H1 (cell line): ENCODE measurements around the gene TRIM47. TPM values are rescaled to one million over a fixed set of nuclear protein-coding genes. Genes with fewer than 3 reads are reported as not detected.

ENCODE experiments used
- CTCF ChIA-PET: fragments of 300-600 bp; sonication (Branson Sonifier 250); formaldehyde crosslinking; loops from one replicate; lab custom pipeline; 2021; ENCODE audit not compliant: partially characterized antibody; lab: Charles Lee
- POLR2A ChIA-PET: fragments of 300-600 bp; sonication (Branson Sonifier 250); formaldehyde crosslinking; loops from one replicate; lab custom pipeline; 2021; ENCODE audit warnings: inconsistent platforms; ENCODE audit not compliant: partially characterized antibody; lab: Charles Lee
- DNase-seq, 2 experiments: peaks; one replicate each; pipeline versions ENCODE4 v3.0.0 to v3.0.0-alpha.2; 2010 to 2022; ENCODE audit warnings: low spot score in 2 of 2, low read depth in 1 of 2, mixed read lengths in 1 of 2
- FAIRE-seq: peaks from 2 replicates; lab custom pipeline; 2011; peaks lifted over from hg19 to GRCh38; lab: Jason Lieb, UNC
- H2AFZ ChIP-seq: 2 replicates; pipeline ENCODE4 v1.8.1; 2012; ENCODE audit warnings: low read length, inconsistent platforms
- H2AK5ac ChIP-seq: 2 replicates; pipeline ENCODE4 v1.6.1; 2013; ENCODE audit warnings: low read depth, low read length
- H2BK120ac ChIP-seq: replicated peaks from 2 replicates; pipeline ENCODE3; 2013; ENCODE audit warnings: low read depth, low read length, inconsistent platforms
- H2BK12ac ChIP-seq: 2 replicates; pipeline ENCODE4 v1.6.1; 2013; ENCODE audit warnings: low read depth, low read length
- H2BK15ac ChIP-seq: 2 replicates; pipeline ENCODE4 v1.6.1; 2013; ENCODE audit warnings: low read length
- H2BK20ac ChIP-seq: 2 replicates; pipeline ENCODE4 v1.6.1; 2013; ENCODE audit warnings: low read length
- H2BK5ac ChIP-seq: 2 replicates; pipeline ENCODE4 v1.6.1; 2013; ENCODE audit warnings: low read depth, low read length
- H3K14ac ChIP-seq: 2 replicates; pipeline ENCODE4 v1.6.1; 2013; ENCODE audit warnings: inconsistent platforms; ENCODE audit not compliant: insufficient read length
- H3K18ac ChIP-seq: 2 replicates; pipeline ENCODE4 v1.6.1; 2013; ENCODE audit warnings: low read length; ENCODE audit errors: extremely low read depth
- H3K23ac ChIP-seq: 2 replicates; pipeline ENCODE4 v1.6.1; 2013; ENCODE audit warnings: inconsistent platforms; ENCODE audit not compliant: insufficient read length
- H3K23me2 ChIP-seq: 2 replicates; pipeline ENCODE4 v1.6.1; 2013; ENCODE audit warnings: low read depth, low read length
- H3K27ac ChIP-seq: 2 replicates; pipeline ENCODE4 v1.6.1; 2011; ENCODE audit warnings: low read depth, low read length, inconsistent platforms
- H3K27me3 ChIP-seq, 4 experiments: replicated peaks in 1 of 4; 1 replicate in 1 of 4; 2 replicates in 3 of 4; pipeline versions ENCODE4 v1.6.1 to v1.8.1; 2011 to 2013; ENCODE audit warnings: low read length in 3 of 4, mild to moderate bottlenecking in 3 of 4, inconsistent platforms in 2 of 4, mixed read lengths in 2 of 4, moderate library complexity in 1 of 4; ENCODE audit not compliant: control insufficient read depth in 3 of 4, insufficient read depth in 3 of 4; ENCODE audit errors: extremely low read depth in 1 of 4
- H3K36me3 ChIP-seq, 4 experiments: 2 replicates each; pipeline versions ENCODE4 v1.6.1 to v1.8.1; 2011 to 2013; ENCODE audit warnings: mild to moderate bottlenecking in 4 of 4, low read length in 3 of 4, moderate library complexity in 2 of 4, control low read depth in 1 of 4, inconsistent platforms in 1 of 4; ENCODE audit not compliant: insufficient read depth in 4 of 4, control insufficient read depth in 2 of 4
- H3K4ac ChIP-seq: replicated peaks from 2 replicates; pipeline ENCODE3; 2013; ENCODE audit warnings: low read length, low read depth, mixed read lengths, inconsistent platforms; ENCODE audit not compliant: insufficient read length
- H3K4me1 ChIP-seq, 4 experiments: replicated peaks in 1 of 4; 1 replicate in 1 of 4; 2 replicates in 3 of 4; pipeline versions ENCODE4 v1.6.1 to v1.8.1; 2011 to 2013; ENCODE audit warnings: low read length in 3 of 4, inconsistent platforms in 2 of 4, mixed read lengths in 1 of 4; ENCODE audit not compliant: insufficient read depth in 4 of 4, control insufficient read depth in 3 of 4
- H3K4me2 ChIP-seq, 2 experiments: 2 replicates each; pipeline versions ENCODE4 v1.6.1 to v1.8.1; 2011 to 2013; ENCODE audit warnings: low read depth in 2 of 2, low read length in 2 of 2, control low read depth in 1 of 2, inconsistent platforms in 1 of 2, mild to moderate bottlenecking in 1 of 2; ENCODE audit not compliant: insufficient read depth in 1 of 2
- H3K4me3 ChIP-seq, 4 experiments: fragments of 200-600, 300-600 bp in 1 of 4; sonication (generic), shearing (Covaris generic), sonication (Bioruptor Twin) in 1 of 4; 2 replicates each; pipeline versions ENCODE4 v1.5.1 to v1.8.1; 2011 to 2016; ENCODE audit warnings: low read length in 4 of 4, low read depth in 3 of 4, control low read depth in 2 of 4, inconsistent platforms in 2 of 4, mild to moderate bottlenecking in 2 of 4, mixed read lengths in 1 of 4, moderate library complexity in 1 of 4; ENCODE audit not compliant: insufficient read depth in 2 of 4; ENCODE audit errors: extremely low read depth in 1 of 4
- H3K56ac ChIP-seq: replicated peaks from 2 replicates; pipeline ENCODE3; 2013; ENCODE audit warnings: low read depth, mild to moderate bottlenecking, mixed read lengths, low read length, inconsistent platforms; ENCODE audit not compliant: insufficient read length
- H3K79me1 ChIP-seq: 2 replicates; pipeline ENCODE4 v1.6.1; 2013; ENCODE audit warnings: low read depth, low read length, control low read depth
- H3K79me2 ChIP-seq, 2 experiments: 2 replicates each; pipeline versions ENCODE4 v1.6.1 to v1.8.1; 2012 to 2013; ENCODE audit warnings: low read length in 2 of 2, mild to moderate bottlenecking in 2 of 2, inconsistent platforms in 1 of 2; ENCODE audit not compliant: insufficient read depth in 2 of 2, control insufficient read depth in 1 of 2
- H3K9ac ChIP-seq, 4 experiments: replicated peaks in 1 of 4; 1 replicate in 1 of 4; 2 replicates in 3 of 4; pipeline versions ENCODE4 v1.6.1 to v1.8.1; 2011 to 2013; ENCODE audit warnings: low read depth in 3 of 4, low read length in 3 of 4, control low read depth in 2 of 4, mild to moderate bottlenecking in 2 of 4, moderate library complexity in 2 of 4, inconsistent platforms in 1 of 4; ENCODE audit errors: extremely low read depth in 1 of 4
- H3K9me3 ChIP-seq, 2 experiments: 2 replicates each; pipeline versions ENCODE4 v1.6.1 to v1.8.1; 2012 to 2013; ENCODE audit warnings: mild to moderate bottlenecking in 2 of 2, moderate library complexity in 2 of 2, control low read depth in 1 of 2, inconsistent platforms in 1 of 2, low read depth in 1 of 2, low read length in 1 of 2, mixed read lengths in 1 of 2; ENCODE audit not compliant: insufficient read depth in 2 of 2
- H4K20me1 ChIP-seq, 2 experiments: replicated peaks in 1 of 2; 2 replicates each; pipeline versions ENCODE3 to v1.8.1; 2011 to 2013; ENCODE audit warnings: inconsistent platforms in 2 of 2, low read length in 2 of 2, mild to moderate bottlenecking in 1 of 2; ENCODE audit not compliant: insufficient read depth in 2 of 2, control insufficient read depth in 1 of 2
- H4K5ac ChIP-seq: 2 replicates; pipeline ENCODE4 v1.6.1; 2013; ENCODE audit warnings: low read length, low read depth, mixed read lengths, inconsistent platforms; ENCODE audit not compliant: insufficient read length
- H4K8ac ChIP-seq: 2 replicates; pipeline ENCODE4 v1.8.0; 2013; ENCODE audit warnings: mild to moderate bottlenecking, moderate library complexity, low read length, inconsistent platforms; ENCODE audit not compliant: insufficient read depth; ENCODE audit errors: extremely low read depth
- H4K91ac ChIP-seq: replicated peaks from 2 replicates; pipeline ENCODE3; 2013; ENCODE audit warnings: low read length, mixed read lengths, inconsistent platforms; ENCODE audit not compliant: insufficient read length
- CBX5 ChIP-seq: fragments of 300-800, 300-1000 bp; sonication (generic); IDR thresholded peaks from 2 replicates; pipeline ENCODE4 v1.7.1; 2016; ENCODE audit warnings: antibody characterized with exemption, low read length, low read depth
- CBX8 ChIP-seq: fragments of 300-800, 300-1000 bp; sonication (generic); IDR thresholded peaks from 2 replicates; pipeline ENCODE4 v1.7.1; 2016; ENCODE audit warnings: low read depth, low read length, borderline replicate concordance
- CHD1 ChIP-seq: IDR thresholded peaks from 2 replicates; pipeline ENCODE4 v1.6.1; 2012; ENCODE audit warnings: low read depth, low read length, improper control_type of control experiment
- CHD2 ChIP-seq: IDR thresholded peaks from 2 replicates; pipeline ENCODE4 v1.6.1; 2012; ENCODE audit warnings: low read length, improper control_type of control experiment
- CREB1 ChIP-seq: IDR thresholded peaks from 2 replicates; pipeline ENCODE4 v1.6.1; 2012; ENCODE audit warnings: inconsistent platforms
- EGR1 ChIP-seq: IDR thresholded peaks from 2 replicates; pipeline ENCODE4 v1.6.1; 2011; ENCODE audit warnings: low read depth, low read length, borderline replicate concordance
- FOSL1 ChIP-seq: IDR thresholded peaks from 2 replicates; pipeline ENCODE4 v1.6.1; 2011; ENCODE audit warnings: mild to moderate bottlenecking, low read depth, low read length, moderate library complexity; ENCODE audit not compliant: insufficient read depth
- HDAC6 ChIP-seq: IDR thresholded peaks from one replicate; pipeline ENCODE4 v1.7.1; 2012; ENCODE audit warnings: low read depth, mild to moderate bottlenecking, inconsistent platforms, low read length, moderate library complexity
- SRF ChIP-seq: IDR thresholded peaks from 2 replicates; pipeline ENCODE4 v1.6.1; 2011; ENCODE audit warnings: mild to moderate bottlenecking, low read depth, low read length, moderate library complexity
- TBP ChIP-seq: IDR thresholded peaks from 2 replicates; pipeline ENCODE4 v1.6.1; 2011; ENCODE audit warnings: low read depth, low read length, improper control_type of control experiment
- TEAD4 ChIP-seq: IDR thresholded peaks from 2 replicates; pipeline ENCODE4 v1.6.1; 2012; ENCODE audit warnings: low read depth, low read length, inconsistent platforms, mixed read lengths
- USF2 ChIP-seq: IDR thresholded peaks from 2 replicates; pipeline ENCODE4 v1.6.1; 2011; ENCODE audit warnings: low read length, improper control_type of control experiment
- ZNF274 ChIP-seq: IDR thresholded peaks from 2 replicates; pipeline ENCODE4 v1.7.0; 2012; ENCODE audit warnings: low read length, borderline replicate concordance; ENCODE audit errors: extremely low read depth
- WGBS, 2 experiments: shearing (Covaris generic) in 1 of 2; methylation state at CpG; one replicate each; pipeline versions ENCODE4 v1.1.6 to v1.1.7; 2013 to 2015; ENCODE audit warnings: low lambda C conversion rate in 2 of 2, mixed read lengths in 2 of 2, inconsistent platforms in 1 of 2, low coverage in 1 of 2, missing lambda C conversion rate in 1 of 2; ENCODE audit not compliant: insufficient replicate concordance in 2 of 2, insufficient coverage in 1 of 2, insufficient read length in 1 of 2; ENCODE audit errors: extremely low coverage in 1 of 2, missing lambda C conversion rate in 1 of 2; 5-methylcytosine and 5-hydroxymethylcytosine counted together
- polyA plus RNA-seq, 7 experiments: library from polyadenylated mRNA; depleted of rRNA in 3 of 7; stranded (reverse) in 5 of 7; unstranded in 2 of 7; fragments of >200 nt in 5 of 7; fragments of 200-250 nt in 2 of 7; gene quantifications; 1 replicate in 5 of 7; 2 replicates in 1 of 7; 4 replicates in 1 of 7; pipeline versions ENCODE4 v1.2.1 to v1.2.3, GENCODE V29; 2011 to 2013; ENCODE audit warnings: missing spikeins in 2 of 7, mixed read lengths in 2 of 7
- total RNA-seq: library from RNA; stranded (reverse); fragmentation: NEBNext Ultra II Directional; extraction: Animal tissue kit (Norgen Biotek cat#: 25700); gene quantifications from 2 replicates; pipeline ENCODE4 v1.2.1, GENCODE V29; 2021

Gene TRIM47
- total and polyA plus RNA-seq, 2 of the 8 experiments (the other 6 are each of a cell fraction or from before 2014, with no cell fraction given) = 6.3 to 6.4 TPM

- TF ChIP-seq CREB1 (no peak), CBX8 (no peak), USF2 (no peak), ZNF274 (no peak), CBX5 (no peak), CHD2 (no peak), HDAC6 (no peak), CHD1 (no peak), TEAD4 (no peak), SRF (no peak), TBP (no peak), FOSL1 (no peak), EGR1 (no peak)
- Histone ChIP-seq H3K14ac (no peak overlapping the region), H3K27ac (no peak overlapping the region), H2AK5ac (no peak overlapping the region), H4K5ac (no peak overlapping the region), H3K18ac (no peak overlapping the region), H2BK5ac (no peak overlapping the region), H3K4me1 (peaks cover 3 to 16% (median 10%) of the 10 kb centered on the region in 4 experiments), H3K23me2 (peaks cover 11% of the 10 kb centered on the region), H3K4me3 (no peak overlapping the region), H4K8ac (no peak overlapping the region), H2BK20ac (no peak overlapping the region), H3K4me2 (no peak overlapping the region), H3K4ac (no peak overlapping the region), H3K36me3 (peaks cover 5 to 35% (median 23%) of the 10 kb centered on the region in 4 experiments; a peak in 7 of 8 replicates), H2BK15ac (no peak overlapping the region), H3K79me2 (peaks cover 0 to 24% of the 10 kb centered on the region in 2 experiments; a peak in 2 of 4 replicates), H3K9ac (no peak overlapping the region), H2AFZ (no peak overlapping the region), H4K91ac (no peak overlapping the region), H4K20me1 (peaks cover 2 to 5% of the 10 kb centered on the region in 2 experiments), H3K27me3 (no peaks in the 10 kb centered on the region), H3K9me3 (no peaks in the 10 kb centered on the region), H3K23ac (no peak overlapping the region), H2BK120ac (no peak overlapping the region), H3K79me1 (peaks cover 3% of the 10 kb centered on the region; the same call in 1 of the 2 replicates), H2BK12ac (no peak overlapping the region), H3K56ac (no peak overlapping the region)
- POLR2A ChIA-PET = interaction anchor here (0.9 to 7.4 kb wide), 7 partner anchors 10 to 380 kb away, joined by 3 to 40 read pairs (median 3); no protein-coding TSS in a partner anchor
- 91% methylated on average over 21 of the region's 23 CpGs; no CpG with 5 or more reads in 1 of the 2 experiments for WGBS, 2 experiments
- CTCF ChIA-PET = interaction anchor here (0.6 to 51.3 kb wide), 7 partner anchors 10 to 1044 kb away, joined by 3 to 885 read pairs (median 5); partner anchors contain the start of gene CDK3
- no peak for FAIRE-seq
- DNase-seq = no peak
Observed at GRCh38 chr17:75899767-75900468, 21.5 kb upstream of the TRIM47 start.
